GM18519 (cell line): Measurements from ENCODE around the gene PCBD2.
A peak's percentile ranks its signal among the peaks of the same experiment; 100 is the strongest.
"Not testable (repeated sequence)": the region's sequence is repeated elsewhere in the genome, so short reads cannot be mapped to it uniquely, and the experiment has no call there.

ENCODE experiments used
- ATAC-seq: cut with Tn5 transposase; IDR thresholded peaks from one replicate; pipeline ENCODE4 v1.9.1; 2021; ENCODE audit warnings: mild to moderate bottlenecking, moderate library complexity; ENCODE audit not compliant: unreplicated experiment, low FRiP score

Gene PCBD2

DNA sequence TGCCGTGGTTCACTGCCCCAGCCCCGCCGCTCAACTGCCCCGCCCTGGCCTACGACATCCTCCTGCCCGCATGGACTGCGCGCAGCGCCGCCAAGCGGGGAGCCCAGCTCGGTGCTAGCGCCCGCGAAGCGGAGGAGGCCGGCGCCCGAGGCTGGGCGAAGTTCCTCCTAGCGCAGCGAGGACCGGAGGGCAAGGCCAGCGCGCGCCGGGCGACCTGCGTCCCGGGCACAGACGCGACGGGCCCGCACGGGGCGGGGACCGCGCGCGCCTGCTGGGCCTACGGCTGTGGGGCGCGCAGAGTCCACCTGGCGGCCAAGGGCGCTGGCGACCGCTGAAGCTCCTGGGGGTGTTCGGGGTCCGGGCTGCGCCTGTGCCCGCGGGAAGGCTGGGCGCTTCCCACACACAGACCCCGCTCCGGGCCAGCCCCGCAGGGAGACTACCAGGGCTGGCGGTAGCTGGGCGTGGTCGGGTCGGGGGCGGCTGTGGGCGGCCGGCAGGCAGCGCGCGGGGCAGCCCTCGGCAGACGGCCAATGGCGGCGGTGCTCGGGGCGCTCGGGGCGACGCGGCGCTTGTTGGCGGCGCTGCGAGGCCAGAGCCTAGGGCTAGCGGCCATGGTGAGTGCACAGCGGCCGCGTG lies at the start of gene PCBD2:
PCBD2 (plus strand) TSS at position 522 of the 636 bp plus-strand sequence; CDS start at position 531, 9 bp downstream.
- ATAC-seq, result peak; percentile 72

DNA sequence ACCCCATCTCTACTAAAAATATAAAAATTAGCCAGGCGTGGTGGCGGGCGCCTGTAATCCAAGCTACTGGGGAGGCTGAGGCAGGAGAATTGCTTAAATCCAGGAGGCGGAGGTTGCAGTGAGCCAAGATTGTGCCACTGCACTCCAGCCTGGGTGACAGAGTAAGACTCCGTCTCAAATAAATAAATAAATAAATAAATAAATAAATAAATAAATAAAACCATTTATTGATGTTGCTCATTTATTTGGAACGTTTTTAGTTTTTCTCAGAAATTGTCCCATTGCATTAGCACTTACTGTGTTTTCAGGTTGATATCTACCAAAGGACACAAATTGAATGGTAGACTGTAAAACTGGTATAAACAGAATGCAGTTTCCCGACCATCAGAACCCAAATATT lies 48.5 kb upstream of the PCBD2 start:
- not testable (repeated sequence) for ATAC-seq

DNA sequence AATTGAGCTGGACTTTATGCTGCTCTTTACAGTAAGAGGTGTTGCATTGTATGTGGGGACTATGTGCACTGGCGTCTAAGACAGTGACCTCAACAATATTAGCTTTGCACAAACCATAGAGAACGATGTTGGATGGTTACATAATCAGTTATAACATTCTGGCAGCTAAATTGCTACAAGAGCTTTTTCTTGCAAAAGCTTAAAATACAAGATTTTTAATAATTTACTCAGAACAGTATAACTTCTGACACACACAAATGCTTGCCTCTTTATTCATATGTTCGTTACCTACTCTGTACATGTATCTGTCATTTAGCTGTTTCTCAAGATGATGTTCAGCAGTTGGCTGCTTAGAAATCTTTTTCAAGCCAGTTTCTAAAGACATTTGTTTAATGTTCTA lies 47.5 kb upstream of the PCBD2 start:
- no peak for ATAC-seq

DNA sequence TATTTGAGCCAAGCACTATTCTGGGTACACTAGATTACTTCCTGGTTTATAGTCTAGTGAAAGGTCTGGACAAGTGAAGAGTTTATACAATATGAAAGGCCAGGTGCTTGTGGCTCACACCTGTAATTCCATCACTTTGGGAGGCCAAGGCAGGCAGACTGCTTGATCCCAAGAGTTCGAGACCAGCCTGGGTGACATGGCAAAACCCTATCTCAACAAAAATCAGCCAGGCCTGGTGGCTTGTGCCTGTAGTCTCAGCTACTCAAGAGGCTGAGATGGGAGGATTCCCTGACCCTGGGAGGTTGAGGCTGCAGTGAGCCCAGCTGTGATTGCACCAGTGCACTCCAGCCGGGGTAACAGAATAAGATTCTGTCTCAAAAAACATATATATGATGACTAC lies 40.2 kb upstream of the PCBD2 start:
- ATAC-seq, result no peak

DNA sequence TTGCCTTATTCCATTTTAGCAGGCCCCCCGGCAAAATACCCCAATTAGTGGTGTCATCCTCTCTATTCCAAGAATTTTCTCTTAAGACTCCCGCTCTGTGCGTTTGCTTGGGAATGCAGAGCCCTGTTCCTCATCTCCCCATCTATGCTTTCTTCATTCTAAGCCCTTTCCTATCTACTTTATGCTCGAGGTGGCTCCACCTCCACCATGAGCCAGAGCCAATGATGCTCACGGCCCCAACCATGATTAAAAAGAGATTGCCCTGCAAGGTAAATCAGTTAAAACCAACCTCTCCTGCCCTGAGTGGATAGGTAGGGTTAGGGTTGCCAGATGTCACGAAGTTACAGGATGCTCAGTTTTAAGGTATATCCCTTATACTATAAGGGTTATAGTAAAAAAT lies 31.4 kb upstream of the PCBD2 start:
- no peak for ATAC-seq

DNA sequence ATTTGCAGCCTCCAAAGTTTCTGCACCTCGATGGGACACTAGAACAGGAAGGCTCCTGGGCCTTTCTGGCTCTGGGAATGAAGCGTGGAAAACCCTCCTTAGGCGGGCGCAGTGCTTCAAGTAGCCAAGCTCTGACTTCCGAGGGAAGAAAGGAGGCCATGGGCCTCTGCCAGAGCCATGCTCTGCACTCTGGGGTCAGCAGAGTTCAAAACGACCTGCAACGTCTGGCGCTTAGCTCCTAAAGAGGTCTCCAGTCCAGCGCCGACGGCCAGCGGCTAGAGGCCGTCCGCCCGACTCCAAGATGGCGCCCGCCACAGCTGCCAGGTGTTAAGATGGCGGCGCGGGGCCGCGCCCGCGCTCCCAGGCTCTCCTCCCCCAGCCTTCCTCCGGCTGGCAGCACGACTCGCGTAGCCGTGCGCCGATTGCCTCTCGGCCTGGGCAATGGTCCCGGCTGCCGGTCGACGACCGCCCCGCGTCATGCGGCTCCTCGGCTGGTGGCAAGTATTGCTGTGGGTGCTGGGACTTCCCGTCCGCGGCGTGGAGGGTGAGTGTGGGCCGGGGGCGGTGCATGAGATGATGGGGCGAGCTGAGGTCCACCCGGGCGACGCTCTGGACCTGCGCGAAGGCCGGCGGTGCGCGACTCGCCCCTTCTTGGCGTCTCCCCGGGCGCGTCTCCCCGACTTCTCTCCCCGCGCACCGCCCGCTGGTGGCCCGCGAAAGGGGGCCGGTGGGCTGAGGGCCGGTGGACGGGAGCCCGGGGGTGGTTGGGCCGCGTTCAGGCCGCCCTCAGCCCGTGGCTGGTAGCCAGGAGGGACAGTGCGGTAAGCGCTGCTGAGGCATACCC lies 30.7 kb upstream of the PCBD2 start, which contains the start of gene TXNDC15:
TXNDC15 (plus strand) TSS at position 385 of the 844 bp plus-strand sequence; CDS start at position 442, 57 bp downstream.
- ATAC-seq, result peak; percentile 75

DNA sequence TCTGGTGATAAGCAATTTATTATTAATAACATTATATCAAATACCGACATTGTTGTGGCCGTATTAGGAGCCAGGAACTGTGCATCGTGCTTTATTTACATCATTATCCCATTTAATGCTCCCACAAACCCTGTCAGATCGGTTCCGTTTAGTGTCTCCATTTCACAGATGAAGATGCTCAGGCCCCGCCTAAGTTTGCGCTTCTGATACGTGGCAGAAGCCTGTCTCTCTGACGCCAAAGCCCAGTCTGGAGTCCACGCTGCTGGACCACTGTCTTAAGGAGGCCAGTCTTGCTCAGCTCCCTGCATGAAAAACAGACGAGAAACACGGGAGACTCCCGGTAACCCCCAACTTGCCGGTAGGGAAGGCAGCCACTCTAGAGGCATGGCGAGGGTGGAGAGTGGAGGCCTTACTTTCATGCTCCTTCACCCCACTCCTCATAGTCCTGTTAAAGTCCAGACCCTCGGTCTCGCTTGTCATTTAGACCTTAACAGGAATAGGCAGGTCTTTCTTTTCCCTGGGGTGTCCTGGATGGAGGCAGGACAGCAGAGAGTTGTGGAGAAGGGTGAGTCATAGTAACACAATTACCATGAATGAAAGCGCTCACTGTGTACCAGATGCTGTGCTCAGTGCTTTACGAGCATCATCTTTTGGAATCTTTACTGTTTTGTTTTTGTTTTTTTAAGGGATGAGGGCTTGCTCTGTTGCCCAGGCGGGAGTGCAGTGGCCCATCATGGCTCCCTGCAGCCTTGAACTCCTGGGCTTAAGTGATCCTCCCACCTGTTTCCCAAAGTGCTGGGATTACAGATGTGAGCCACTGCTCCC lies 29.9 kb upstream of the PCBD2 start:
- no peak for ATAC-seq

DNA sequence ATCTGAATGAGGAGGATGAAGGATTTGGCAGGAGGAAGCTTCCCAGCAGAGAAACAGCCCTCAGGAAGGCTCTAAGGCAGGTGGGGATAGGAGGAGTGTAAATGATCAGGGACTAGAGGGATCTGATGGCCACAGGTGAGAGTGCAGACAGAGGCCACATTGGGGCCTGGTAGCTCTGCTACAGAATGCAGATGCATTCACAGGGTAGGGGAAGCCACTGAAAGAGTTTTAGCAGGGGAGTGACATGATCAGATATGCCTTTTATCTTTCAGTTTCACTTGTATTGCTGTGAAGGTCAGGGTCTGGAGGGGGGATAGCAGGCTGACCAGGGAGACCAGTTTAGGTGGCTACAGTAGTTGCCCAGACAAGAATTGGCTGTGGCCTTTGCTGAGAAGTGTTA lies 27.8 kb upstream of the PCBD2 start:
- ATAC-seq, result no peak

DNA sequence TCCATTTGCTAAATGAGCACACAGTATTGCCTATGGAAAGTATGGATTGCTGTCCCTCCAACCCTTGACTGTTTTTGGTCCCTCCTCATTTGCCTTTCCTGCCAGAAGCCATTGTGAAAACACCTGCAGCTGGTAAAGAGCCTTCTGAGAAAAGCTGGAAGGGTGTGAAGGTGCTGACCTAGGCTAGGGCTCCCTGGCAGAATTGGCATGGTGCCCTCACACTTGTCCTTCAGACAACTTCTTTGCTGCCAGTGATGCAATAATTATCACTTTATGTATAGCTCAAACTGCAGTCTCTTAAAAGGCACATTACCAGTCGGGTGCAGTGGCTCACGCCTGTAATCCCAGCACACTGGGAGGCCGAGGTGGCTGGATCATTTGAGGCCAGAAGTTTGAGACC lies 26.5 kb upstream of the PCBD2 start:
- ATAC-seq, result no peak

DNA sequence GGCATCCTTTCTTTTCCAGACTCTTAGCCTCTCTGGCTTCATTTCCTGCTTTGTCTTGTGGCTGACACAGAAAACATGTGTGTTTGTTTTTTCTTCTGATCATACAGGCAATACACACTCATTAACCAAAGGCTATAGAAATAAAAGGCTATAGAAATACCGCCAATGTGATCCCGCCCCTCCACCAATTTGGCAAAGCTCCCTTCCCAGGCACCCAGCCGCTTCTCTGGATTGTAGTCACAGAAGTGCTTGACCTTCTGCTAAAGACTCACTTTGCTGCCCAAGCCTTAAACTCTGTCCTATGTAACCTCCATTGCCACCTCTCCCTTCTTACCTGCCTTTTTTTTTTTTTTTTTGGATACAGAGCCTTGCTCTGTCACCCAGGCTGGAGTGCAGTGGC lies 25.5 kb upstream of the PCBD2 start:
- ATAC-seq, result no peak

DNA sequence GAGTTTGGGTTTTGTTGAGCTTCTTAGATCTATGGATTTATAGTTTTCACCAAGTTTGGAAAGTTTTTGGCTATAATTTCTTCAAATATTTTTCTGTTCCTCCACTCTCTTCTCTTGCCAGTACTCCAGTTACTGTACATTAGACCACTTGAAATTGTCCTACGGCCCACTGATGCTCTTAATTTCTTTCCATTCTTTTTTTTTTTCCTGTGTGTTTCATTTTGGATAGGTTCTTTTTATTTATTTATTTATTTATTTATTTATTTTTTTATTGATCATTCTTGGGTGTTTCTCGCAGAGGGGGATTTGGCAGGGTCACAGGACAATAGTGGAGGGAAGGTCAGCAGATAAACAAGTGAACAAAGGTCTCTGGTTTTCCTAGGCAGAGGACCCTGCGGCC lies 24.0 kb upstream of the PCBD2 start:
- ATAC-seq, result not testable (repeated sequence)

DNA sequence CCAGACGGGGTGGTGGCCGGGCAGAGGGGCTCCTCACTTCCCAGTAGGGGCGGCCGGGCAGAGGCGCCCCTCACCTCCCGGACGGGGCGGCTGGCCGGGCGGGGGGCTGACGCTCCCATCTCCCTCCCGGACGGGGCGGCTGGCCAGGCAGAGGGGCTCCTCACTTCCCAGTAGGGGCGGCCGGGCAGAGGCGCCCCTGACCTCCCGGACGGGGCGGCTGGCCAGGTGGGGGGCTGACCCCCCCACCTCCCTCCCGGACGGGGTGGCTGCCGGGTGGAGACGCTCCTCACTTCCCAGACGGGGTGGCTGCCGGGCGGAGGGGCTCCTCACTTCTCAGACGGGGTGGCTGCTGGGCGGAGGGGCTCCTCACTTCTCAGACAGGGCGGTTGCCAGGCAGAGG lies 23.2 kb upstream of the PCBD2 start:
- not testable (repeated sequence) for ATAC-seq

DNA sequence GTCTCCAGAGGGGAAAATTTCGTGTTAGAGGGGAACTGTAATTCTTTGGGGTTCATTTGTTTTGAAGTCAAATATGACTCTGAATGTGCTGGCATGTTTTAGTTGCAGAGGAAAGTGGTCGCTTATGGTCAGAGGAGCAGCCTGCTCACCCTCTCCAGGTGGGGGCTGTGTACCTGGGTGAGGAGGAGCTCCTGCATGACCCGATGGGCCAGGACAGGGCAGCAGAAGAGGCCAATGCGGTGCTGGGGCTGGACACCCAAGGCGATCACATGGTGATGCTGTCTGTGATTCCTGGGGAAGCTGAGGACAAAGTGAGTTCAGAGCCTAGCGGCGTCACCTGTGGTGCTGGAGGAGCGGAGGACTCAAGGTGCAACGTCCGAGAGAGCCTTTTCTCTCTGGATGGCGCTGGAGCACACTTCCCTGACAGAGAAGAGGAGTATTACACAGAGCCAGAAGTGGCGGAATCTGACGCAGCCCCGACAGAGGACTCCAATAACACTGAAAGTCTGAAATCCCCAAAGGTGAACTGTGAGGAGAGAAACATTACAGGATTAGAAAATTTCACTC lies 17.3 kb upstream of the PCBD2 start:
- no peak for ATAC-seq

DNA sequence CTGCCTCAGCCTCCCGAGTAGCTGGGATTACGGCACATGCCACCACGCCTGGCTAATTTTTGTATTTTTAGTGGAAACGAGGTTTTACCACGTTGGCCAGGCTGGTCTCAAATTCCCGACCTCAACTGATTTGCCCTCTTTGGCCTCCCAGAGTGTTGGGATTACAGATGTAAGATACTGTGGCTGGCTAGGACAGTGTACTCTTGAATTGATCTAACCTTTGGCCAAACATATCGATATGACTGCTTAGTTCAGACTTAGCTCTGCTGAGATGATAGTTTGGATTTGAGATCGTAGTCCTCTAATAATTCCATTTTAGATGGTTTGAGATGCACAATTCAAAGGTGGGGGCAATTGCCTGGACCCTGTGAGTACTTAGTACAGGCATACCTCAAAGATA lies 15.6 kb upstream of the PCBD2 start:
- ATAC-seq, result no peak

DNA sequence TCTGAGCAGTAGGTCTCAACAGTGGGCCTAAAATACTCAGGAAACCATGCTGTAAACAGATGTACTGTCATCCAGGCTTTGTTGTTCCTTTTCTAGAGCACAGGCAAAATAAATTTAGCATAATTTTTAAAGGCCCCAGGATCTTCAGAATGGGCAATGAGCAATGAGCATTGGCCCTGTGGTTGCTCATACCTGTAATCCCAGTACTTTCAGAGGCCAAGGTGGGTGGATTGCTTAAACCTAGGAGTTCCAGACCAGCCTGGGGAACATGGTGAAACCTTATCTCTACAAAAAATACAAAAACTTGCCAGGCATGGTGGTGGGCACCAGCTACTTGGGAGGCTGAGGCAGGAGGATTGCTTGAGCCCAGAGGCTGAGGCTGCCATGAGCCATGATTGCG lies 13.5 kb upstream of the PCBD2 start:
- no peak for ATAC-seq

DNA sequence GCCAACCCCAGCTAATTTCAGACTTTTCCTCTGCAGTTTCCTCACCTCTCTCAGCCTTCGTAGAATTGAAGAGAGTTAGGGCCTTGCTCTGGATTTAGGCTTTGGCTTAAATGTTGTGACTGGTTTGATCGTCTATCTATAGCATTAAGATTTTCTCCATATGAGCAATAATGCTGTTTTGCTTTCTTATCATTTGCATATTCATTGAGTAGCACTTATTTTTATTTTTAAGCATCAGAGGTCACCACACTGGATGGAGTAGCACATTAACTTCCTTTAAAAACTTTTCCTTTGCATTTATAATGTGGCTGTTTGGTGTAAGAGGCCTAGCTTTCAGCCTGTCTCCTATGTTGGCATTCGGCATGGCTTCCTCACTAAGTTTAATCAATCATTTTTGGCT lies 12.6 kb upstream of the PCBD2 start:
- ATAC-seq, result no peak

DNA sequence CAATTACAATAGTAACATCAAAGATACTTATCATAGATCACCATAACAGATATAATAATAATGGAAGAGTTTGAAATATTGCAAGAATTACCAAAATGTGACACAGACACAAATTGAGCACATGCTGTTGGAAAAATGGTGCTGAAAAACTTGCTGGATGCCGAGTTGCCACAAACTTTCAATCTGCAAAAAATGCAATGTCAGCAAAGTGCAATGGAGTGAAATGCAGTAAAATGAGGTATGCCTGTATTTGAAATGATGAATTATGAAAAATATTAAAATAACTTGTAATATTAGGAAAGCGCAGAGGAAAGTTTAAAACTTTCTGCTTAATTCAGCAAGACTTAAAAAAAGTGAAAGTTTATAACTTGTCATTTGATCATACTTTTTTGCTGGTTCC lies 12.0 kb upstream of the PCBD2 start:
- no peak for ATAC-seq

DNA sequence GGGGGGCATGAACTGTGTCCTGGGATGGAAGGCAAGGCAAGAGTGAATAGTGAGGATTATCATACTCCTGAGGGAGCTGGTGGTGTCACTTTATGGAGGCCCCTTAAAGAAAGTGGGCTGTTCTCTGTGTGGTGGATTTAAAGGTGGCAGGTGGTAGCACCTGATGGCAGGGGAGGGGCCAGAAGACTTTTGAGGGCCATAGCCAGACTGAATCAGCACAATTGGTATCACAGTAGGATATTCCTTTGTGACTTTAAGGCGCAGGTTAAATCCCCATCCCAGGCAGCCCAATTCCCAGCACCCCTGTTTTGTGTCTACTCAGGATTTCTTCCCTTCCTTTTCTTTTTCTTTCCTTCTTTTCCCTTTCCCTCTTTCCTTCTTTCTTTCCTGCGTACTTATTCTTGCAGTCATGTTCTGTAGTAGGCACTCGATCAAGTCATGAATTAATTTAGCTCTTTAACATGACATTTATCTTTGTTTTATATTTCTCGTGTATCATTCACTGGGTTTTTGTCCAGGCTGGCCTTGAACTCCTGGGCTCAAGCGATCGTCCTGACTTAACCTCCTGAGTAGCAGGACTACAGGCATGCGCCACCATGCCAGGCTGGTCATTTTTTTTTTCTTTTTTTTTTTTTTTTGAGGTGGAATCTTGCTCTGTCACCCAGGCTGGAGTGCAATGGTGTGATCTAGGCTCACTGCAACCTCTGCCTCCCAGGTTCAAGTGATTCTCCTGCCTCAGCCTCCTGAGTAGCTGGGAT lies 11.0 kb upstream of the PCBD2 start:
- no peak for ATAC-seq

DNA sequence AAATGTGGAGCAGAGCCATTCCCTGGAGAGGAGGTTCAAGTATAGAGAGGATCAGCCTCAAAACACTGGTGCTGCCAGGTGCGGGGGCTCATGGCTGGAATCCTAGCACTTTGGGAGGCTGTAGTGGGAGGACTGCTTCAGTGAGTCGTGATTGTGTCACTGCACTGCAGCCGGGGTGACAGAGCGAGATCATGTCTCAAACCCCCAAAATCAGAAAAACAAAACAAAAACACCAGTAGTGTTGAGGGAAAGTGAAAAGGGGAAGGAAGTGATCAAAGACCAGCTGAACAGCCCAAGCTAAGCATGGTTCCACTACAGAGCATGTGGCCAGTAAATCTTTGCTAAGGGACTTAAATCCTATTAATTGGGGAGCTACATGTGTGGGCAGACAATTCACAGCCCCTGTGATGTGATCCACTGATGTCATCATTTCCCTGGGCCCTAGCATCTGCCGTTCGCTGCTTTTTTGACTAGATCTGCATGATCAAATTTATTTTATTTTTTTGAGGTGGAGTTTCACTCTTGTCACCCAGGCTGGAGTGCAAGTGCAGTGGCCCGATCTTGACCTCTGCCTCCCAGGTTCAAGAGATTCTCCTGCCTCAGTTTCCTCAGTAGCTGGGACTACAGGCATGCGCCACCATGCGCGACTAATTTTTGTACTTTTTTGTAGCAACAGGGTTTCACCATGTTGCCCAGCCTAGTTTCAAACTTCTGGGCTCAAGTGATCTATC lies 2.7 kb upstream of the PCBD2 start:
- peak; percentile 27 for ATAC-seq
